HepG2 (cell line): ENCODE data around the gene RAB11FIP5.

Source experiments
- MAFF ChIP-seq: IDR thresholded peaks from 2 replicates; pipeline ENCODE4 v1.6.1; 2011; ENCODE audit warnings: low read depth, low read length, improper control_type of control experiment
- ZZZ3 ChIP-seq: sonication (generic); formaldehyde crosslinking; IDR thresholded peaks from 2 replicates; pipeline ENCODE4 v1.4.0; 2020; ENCODE audit warnings: missing genetic modification reagents, mild to moderate bottlenecking, borderline replicate concordance

GRCh38 chr2:73133566-73134197 is 20.9 kb upstream of the RAB11FIP5 start:
- TF ChIP-seq ZZZ3 (CRISPR knock-in tag) (no peak), MAFF (no peak)
